GM19239 (cell line): Measurements from ENCODE around the gene USP32.

Experiments
- DNase-seq: peaks from one replicate; pipeline ENCODE4 v3.0.0; 2011; ENCODE audit warnings: low spot score; ENCODE audit not compliant: insufficient read length
- FAIRE-seq: peaks from 2 replicates; lab custom pipeline; 2011; peaks lifted over from hg19 to GRCh38; lab: Jason Lieb, UNC

The USP32 gene

DNA sequence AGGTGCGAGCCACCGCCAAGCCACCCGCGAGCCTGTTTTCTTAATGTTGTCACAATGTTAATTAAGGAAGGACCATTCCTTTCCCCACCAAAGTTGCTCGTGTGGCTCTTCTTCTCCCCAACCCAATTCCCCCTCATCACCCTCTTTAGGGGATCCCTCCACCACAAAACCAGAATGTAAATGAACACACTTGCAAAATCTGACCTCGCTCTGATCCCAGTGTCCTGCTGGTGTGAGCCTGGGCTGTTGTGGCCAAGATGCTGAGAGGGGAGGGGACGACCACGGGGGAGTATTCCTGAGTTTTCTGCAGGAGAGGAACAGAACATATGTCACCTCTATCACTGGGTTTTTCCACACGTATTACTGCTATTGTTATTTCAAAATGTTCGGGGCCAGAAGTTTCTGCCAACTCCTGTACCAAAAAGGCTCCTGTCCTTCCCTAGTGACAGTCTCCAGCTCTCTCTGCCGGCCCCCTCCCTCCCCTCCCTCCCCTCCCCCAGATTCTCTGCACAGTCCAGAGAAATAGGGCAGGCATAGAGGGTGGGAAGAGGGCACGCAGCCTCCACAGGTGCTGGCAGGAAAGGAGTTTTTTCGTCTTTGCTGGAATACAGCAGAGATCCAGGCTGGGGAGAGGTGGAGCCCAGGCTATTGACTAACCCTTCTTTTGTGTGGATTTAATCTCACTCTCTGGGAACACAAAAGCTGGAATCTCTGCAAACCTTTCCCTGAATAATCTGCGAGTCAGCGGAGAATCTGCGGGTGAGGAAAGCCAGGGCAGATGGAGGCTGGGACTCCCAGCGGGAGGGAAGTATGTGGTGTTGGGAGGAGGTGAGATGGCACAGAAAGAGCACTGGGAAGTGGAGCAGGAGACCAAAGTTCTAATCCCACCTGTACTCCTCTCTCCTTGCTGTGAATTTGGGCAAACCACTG is 246.7 kb downstream of the USP32 start:
- no peak for DNase-seq

DNA sequence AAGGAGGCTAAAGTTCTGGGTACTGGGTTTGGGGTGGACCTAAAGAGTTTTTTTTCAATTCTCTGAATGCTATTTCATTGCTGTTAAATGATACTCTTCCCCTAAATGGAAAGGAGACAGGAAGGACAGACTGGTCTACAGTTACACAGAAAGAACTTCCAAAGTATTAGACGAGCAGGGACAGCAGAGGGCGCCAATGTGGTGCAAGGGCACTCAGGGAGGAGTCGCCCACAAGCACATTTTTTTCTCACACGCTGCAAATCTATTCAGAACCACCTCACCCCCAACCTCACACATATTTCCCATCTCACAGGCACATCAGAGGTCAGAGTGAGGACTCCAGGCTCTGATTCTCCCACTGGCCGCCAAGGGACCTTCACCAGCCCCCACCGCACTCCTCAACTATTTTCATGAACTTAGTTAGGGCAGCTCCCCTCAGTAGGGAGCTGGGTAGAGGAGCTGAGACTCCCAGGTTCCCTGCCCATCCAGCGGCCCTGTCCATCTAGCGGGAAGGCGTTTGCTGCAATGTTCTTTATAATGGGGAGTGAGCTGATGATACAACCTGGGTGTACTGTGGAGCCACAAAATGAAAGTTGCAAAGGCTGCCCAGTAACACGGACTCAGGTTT is 248.9 kb downstream of the USP32 start:
- FAIRE-seq (peak; percentile 98), DNase-seq (peak; percentile 56)

More for the DNA sequence above, 246.7 kb downstream of the USP32 start:
- no peak for FAIRE-seq

DNA sequence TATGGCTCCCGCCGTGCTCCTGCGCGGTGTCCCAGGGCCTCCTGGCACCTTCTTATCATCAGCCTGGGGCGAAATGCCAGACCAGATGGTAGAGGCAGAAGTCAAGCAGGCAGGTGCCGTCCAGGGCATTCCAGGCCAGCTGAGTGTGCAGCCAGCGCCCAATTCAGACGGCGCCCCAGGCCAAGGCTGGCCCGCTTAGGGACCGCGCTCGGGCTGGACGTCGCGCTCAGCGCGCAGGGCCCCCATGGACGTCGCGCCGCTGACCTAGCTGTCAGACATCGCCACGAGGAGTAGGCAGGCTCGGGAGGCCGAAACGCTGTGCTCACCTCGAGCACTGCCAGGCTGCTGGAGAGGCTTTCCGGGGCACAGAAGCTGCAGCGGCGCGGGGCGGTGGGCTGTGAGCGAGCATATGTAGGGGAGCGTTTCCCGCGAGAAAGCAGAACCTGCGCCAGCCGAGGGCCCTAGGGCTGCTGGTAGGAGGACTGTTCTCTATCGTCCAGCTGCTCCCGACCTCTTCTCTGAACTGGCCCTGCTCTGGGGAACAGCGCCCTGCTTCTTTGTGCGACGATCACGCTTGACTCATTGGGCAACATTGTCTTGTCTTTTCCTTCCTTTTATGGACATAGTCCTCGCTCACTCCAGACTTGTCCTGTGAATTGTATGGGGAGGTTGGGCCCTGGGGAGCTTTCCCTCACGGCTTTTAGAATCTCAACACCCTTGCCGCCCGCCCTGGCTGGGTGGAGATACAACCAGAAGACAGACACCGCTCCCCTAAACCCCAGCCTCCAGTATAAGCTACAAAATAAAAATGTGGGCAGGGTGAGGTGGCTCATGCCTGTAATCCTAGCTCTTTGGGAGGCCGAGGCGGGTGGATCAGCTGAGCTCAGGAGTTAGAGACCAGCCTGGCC is 250.6 kb downstream of the USP32 start:
- no peak for DNase-seq
- no peak for FAIRE-seq

DNA sequence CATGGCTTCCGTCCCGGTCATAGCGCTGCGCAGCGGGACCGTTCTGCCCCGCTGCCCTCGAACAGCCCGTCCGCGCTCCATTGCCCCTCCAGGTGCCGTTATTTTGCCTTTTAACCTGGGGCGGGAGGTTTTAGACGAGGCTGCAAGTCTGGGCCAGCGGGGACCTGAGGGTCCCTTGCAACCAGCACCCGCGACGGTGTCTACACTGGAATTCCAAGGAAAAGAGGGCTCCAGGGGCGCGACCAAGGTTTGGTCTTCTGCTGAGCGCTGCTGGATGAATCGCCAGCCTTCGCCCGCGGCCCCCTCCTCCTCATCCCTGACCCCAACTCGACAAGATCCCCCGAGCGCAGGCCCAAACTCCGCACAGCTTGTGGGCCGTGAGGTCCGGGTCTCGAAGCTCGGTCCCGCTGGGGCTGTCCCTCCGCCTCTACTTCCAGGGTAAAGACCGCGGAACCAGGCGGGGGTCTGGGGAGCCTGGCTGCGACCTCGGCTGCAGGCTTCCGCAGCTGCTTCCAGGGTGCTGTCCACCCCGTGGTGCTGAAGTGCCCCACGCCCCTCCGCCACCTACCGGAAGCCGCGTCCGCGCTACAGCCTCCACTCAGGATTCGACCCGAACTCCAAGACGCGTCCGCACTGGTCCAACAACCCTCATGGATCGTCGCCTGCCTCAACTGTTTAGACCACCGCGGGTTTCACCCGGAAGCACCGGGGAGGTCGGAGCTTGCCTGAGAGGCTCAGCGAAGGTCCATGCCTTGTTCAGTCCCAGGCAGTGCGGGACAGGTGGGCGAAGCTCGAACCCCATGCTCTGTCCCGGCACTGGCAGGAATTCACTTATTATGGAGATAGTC is 252.3 kb downstream of the USP32 start:
- peak; percentile 62 for DNase-seq
- FAIRE-seq = no peak

DNA sequence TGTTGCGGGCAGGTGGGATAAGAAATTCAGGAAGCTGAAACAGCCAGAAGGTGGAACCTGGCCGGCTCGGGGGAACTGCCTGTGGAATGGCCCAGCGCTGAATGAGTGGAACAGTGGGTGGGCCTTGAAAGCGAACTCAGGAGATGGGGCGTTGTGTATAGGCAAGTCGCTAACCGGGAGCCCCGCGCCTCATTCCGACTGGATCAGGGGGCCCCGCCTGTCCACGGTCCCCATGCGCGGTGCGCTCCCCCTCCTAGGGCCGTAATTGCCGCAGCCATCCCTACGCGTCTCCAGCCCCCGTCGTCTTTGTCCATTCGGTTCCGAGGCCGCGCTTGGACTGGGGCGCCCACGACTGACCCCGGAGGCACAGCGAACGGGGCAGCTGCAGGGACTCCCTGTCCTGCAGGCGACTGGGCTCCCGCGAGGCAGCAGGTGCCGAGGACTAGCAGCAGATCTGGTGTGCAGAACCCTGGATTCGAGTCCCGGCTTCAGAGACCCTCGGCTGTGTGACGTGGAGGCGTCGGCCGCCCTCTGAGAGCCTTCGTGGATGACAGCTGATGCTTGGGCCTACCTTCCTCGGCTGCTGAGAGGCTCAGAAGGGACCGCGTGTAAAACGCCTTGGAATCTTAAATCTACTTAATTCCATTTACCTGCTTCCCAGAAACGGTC is 253.0 kb downstream of the USP32 start:
- FAIRE-seq (no peak), DNase-seq (no peak)

DNA sequence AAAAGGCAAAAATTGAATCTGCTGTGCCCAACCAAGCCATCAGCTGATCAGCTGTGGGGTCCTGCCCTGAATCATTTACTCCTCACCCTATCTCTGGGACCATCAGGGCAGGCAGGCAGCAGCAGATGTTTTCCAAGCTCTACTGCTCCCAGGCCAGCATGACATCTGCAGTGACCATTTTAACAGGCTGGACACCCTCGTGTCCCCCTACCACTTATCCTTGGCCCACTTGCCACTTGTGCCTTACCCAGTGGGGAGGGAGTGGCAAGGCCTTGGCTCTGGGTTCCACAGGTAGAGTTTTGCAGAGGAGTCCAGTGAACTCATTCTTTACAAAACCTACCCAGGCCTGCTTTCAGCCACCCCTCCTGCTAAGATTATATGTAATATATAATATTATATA is 254.2 kb downstream of the USP32 start:
- DNase-seq (no peak), FAIRE-seq (no peak)

DNA sequence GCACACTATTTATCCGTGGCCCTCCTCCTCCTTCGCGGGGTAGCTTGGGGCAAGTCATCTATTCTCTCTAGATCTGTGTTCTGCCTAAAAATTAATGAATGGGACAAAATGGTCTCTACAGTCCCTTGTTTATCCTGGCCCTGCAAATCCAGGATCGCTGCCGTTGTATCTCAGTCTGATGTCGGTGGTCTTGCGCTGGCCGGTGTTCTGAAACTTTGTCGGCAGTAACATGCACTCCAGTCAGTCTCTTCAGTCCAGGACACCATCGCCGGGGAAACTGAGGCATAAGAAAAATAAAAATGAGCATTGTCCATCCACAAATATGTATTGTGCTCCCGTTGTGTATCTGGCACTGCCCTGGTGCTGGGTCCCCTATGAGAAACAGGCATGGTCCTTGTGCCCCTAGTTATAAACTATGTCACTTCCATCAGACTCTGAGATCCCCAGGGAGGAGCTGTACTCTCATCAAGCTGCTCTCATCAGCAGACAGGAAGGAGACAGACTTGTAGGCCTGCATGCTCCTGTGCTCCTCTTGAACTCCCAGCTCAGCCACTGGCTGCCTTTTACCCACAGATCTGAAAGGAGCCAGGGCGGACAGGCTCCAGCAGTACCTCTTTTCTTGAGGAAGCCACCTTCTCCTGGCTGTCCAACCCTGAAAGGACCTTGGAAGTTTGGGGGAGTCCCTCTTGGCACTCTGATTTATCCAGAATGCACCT is 255.8 kb downstream of the USP32 start:
- FAIRE-seq (no peak), DNase-seq (no peak)

DNA sequence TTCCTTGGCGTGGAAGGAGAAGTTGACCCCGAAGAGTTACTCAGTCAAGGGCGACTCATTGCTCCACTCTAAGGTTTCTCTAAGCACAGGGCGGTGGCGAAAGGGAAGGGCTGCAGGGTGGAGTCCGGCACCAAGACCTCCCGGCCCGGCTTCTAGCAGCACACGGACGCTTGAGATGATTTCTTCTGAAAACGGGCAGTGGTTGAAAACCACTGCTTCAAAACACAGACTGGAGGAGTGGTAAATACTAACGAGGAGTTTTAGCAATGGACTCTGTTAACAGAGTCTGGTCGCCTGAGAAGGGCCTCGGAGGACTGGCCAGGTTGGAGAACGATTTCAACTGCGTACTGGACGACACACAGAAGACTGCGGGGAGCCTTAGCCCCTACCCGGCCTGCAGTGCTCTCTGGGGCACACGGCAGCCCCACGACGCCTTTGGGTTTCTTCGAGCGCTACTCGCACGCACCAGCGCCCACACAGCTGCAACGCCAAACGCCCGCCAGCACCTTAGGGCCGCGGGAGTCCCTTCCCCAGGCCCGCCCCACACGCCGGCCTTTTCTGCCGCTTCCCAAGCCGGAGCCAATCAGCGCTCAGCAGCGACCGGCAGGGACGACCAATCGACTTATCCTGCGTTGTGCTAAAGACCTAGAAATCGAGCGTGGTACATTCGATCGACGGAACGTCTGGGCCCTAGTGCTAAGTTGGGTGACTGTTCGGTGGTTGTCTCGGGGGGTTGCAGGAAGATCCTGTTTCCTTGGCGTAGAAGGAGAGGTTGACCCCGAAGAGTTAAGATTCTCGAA is 256.6 kb downstream of the USP32 start:
- DNase-seq = peak; percentile 95
- FAIRE-seq = peak; percentile 81

DNA sequence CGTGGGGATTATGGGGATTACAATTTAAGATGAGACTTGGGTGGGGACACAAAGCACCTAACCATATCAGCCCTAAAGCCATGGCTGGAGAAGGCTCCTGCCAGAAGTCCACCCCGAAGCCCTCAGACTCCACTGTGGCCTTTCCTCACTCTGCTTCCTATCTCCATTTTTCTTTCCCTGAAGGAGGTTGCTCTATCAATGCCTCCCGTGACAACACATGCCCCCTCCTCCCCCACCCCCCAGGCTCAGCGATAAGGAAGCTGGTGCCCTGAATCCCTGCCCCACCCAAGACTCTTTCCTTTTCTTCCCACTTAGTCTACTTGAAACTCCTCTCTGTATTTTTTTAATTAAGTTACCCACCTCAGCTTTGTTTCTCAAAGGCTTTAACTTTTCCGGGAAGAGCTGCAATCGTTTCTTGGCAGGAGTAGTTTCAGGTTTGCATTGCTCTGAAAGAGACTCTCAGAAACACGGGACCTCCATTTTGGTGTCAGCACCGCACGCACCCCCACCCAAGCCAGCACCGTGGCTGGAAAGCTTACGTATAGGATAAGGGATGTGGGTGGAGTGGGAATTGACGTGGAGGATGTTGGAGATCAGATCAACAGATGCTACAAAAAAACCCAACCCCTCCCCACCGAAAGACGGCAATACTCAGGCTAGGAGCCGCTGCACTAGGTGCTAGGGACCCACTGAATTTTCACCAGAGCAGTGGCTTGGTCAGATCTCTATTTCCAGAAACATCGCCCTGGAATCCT is 257.4 kb downstream of the USP32 start:
- FAIRE-seq (no peak), DNase-seq (no peak)

DNA sequence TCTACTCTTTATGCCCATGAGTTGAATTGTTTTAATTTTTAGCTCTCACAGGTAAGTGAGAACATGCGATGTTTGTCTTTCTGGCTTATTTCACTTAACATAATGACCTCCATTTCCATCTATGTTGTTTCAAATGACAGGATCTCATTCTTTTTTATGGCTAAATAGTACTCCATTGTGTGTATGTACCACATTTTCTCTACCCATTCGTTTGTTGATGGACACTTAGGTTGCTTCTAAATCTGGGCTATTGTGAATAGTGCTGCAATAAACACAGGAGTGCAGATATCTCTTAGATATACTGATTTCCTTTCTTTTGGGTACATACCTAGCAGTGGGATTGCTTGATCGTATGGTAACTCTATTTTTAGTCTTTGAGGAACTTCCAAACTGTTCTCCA is 261.5 kb downstream of the USP32 start:
- no peak for FAIRE-seq
- no peak for DNase-seq

DNA sequence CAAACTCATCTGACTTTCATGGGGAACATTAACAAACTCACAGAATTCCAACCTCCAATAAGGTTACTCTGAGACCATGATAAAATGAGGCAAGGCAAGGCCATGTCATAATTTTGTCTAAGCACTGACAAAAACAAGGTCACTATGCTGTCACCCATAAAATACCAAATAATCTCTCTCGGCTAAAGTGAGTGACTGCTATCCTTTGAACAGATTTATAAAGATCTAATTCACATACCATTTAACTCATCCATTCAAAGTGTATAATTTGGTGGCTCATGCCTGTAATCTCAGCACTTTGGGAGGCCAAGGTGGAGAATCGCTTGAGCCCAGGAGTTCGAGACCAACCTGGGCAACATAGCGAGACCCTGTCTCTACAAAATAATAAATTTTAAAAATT is 262.8 kb downstream of the USP32 start:
- FAIRE-seq (no peak), DNase-seq (no peak)
